ENCODE data around the gene PKNOX2. TPM values are rescaled to one million over a fixed set of nuclear protein-coding genes. Genes with fewer than 3 reads are reported as not detected.

The PKNOX2 gene
- total RNA-seq, 4 donors from 2014 or later = 0.40 to 5.9 (median 1.1) TPM; not detected in 1

DNA sequence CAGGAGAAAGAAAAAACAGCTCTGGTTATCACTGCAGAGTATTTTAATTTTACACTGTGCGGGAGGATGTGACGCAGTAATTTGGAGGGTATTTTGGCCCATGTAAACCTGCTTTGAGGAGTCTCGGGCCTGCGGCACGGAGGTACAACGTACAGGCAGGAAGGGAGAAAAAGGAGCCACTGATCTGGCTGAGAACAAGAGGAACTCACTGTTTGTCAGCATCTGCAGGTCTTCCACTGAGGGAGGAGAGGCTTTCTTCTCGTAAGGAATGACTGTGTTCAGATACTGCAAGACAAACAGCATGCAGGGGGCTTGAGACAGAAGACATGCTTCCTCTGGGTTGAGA lies 287.5 kb downstream of the PKNOX2 start:
- TF ChIP-seq, protein P1, sequence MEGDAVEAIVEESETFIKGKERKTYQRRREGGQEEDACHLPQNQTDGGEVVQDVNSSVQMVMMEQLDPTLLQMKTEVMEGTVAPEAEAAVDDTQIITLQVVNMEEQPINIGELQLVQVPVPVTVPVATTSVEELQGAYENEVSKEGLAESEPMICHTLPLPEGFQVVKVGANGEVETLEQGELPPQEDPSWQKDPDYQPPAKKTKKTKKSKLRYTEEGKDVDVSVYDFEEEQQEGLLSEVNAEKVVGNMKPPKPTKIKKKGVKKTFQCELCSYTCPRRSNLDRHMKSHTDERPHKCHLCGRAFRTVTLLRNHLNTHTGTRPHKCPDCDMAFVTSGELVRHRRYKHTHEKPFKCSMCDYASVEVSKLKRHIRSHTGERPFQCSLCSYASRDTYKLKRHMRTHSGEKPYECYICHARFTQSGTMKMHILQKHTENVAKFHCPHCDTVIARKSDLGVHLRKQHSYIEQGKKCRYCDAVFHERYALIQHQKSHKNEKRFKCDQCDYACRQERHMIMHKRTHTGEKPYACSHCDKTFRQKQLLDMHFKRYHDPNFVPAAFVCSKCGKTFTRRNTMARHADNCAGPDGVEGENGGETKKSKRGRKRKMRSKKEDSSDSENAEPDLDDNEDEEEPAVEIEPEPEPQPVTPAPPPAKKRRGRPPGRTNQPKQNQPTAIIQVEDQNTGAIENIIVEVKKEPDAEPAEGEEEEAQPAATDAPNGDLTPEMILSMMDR (IDR thresholded peaks at IDR 0.05) = no peak
- no peak for TF ChIP-seq POLR2A (IDR thresholded peaks at IDR 0.05)
- DNase-seq = no peak
- peak overlapping the region in 2 of 4 donors; percentile 14 to 42 for H3K27ac ChIP-seq
- H3K36me3 ChIP-seq = no peaks in the 10 kb centered on the region
- 79 to 95% methylated on average over 5 to 6 of the region's 7 CpGs for WGBS, 2 donors
- intact Hi-C loops (cut with DNase I) = no loop called here
- peaks cover 0 to 16% (median 10%) of the 10 kb centered on the region in 3 donors for H3K4me1 ChIP-seq
- H3K9me3 ChIP-seq = no peaks in the 10 kb centered on the region
- no peak overlapping the region for H3K4me3 ChIP-seq
- H3K27me3 ChIP-seq = no peaks in the 10 kb centered on the region

DNA sequence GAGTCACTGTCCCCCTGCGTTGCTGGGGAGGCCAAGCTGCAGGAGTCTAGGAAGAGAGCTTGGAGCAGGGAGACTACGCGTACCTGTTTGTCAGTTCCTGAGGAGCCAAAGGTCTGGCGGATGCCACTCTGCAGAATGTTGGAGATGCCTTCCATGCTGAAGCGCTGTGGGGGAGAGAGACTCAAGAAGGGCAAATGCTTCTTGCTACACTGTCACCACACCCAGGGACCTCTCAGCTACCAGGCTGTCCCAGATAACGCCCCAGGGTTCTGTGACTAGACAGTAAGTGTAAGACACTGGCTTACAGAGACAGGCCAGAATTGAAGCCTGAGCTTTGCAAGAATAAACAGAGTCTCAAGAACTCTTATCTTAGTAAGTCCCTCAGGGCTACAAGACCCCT lies 289.5 kb downstream of the PKNOX2 start:
- no peak for DNase-seq
- no peaks in the 10 kb centered on the region for H3K27me3 ChIP-seq
- no peak overlapping the region for H3K27ac ChIP-seq
- WGBS, 2 donors = 82 to 90% methylated on average over 5 to 6 of the region's 6 CpGs
- intact Hi-C loops (cut with DNase I) = no loop called here
- no peaks in the 10 kb centered on the region for H3K9me3 ChIP-seq
- peaks cover 0 to 25% (median 10%) of the 10 kb centered on the region in 3 donors for H3K4me1 ChIP-seq
- no peaks in the 10 kb centered on the region for H3K36me3 ChIP-seq
- TF ChIP-seq, protein P1 (IDR thresholded peaks at IDR 0.05) = no peak
- no peak for TF ChIP-seq POLR2A (IDR thresholded peaks at IDR 0.05)
- no peak overlapping the region for H3K4me3 ChIP-seq

DNA sequence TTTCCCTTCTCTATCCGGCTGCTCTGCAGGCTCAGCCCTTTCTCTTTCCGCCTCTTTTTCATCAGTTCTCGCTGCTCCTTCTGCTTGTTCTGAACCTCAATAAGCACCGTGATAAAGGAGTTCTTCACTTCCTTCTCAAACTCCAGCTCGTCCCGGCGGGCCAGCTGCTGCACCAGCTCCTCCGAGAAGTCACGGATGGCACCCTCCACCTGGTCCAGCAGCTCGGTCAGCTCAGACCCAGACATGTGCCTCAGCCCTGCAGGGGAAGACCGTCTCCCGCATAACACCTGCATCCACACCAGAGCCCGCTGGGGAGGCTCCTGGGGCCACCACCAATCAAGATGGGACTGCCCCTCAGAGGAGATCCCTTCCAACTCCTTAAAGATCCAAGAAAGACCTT lies 291.3 kb downstream of the PKNOX2 start:
- H3K4me3 ChIP-seq = no peak overlapping the region
- DNase-seq = no peak
- no peaks in the 10 kb centered on the region for H3K27me3 ChIP-seq
- no peaks in the 10 kb centered on the region for H3K36me3 ChIP-seq
- intact Hi-C loops (cut with DNase I) = no loop called here
- WGBS, 2 donors = 88 to 89% methylated on average over 10 to 12 of the region's 13 CpGs
- no peaks in the 10 kb centered on the region for H3K9me3 ChIP-seq
- H3K27ac ChIP-seq = no peak overlapping the region
- no peak for TF ChIP-seq POLR2A (IDR thresholded peaks at IDR 0.05)
- TF ChIP-seq, protein P1 (IDR thresholded peaks at IDR 0.05) = no peak
- peaks cover 0 to 25% (median 10%) of the 10 kb centered on the region in 3 donors for H3K4me1 ChIP-seq

DNA sequence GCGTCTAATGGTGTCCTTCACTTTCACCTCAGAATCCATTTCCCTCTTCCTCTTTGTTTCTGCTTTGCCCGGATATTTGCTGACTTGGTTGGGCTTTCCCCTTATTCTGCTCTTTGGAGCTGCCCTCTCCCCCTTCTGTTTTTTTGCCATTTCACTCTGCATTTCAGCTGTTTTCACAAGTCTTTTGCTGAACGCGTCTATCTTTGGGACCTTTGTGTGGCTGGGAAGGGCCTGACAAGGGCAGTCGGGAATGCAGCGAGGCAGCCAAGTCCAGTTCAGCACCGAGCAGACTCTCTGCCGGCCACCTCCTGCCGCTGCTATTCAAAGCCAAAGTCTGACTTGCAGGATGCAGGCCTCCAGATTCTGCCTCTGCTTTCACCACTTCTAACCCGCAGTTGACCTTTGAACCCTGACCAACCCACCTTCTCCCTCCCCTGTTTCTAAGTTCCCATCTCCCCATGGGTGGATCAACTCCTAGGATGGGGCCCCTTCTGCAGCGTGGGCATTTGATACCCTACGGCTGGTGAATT lies 293.3 kb downstream of the PKNOX2 start:
- no peaks in the 10 kb centered on the region for H3K27me3 ChIP-seq
- H3K36me3 ChIP-seq = no peaks in the 10 kb centered on the region
- intact Hi-C loops (cut with DNase I) = no loop called here
- DNase-seq = no peak
- no peak overlapping the region for H3K4me3 ChIP-seq
- no peak for TF ChIP-seq POLR2A (IDR thresholded peaks at IDR 0.05)
- TF ChIP-seq, protein P1 (IDR thresholded peaks at IDR 0.05) = no peak
- no peaks in the 10 kb centered on the region for H3K9me3 ChIP-seq
- peaks cover 0 to 9% (median 0%) of the 10 kb centered on the region in 3 donors for H3K4me1 ChIP-seq
- WGBS, 2 donors = 51 to 73% methylated on average over 12 of the region's 12 CpGs
- H3K27ac ChIP-seq = peak overlapping the region in 1 of 4 donors; percentile 6

DNA sequence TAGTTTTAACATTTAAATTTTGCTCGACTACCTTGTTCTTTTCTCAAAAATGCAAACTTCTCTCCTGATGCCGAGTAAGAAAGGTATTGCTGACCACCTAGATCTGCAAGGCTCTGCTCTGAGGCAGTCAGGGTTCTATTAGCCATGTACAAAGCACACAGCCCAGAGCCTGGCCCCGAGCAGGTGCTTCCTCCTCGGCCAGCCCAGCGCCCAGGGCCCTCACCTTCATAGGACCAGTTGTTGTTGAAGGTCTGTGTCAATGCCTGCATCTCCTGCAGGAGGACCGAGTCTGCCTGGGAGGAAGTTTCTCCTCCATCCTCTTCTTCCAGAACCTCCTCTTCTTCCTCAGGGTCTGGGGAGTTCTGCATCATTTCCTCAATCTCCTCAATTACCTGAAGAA lies 295.7 kb downstream of the PKNOX2 start:
- WGBS, 2 donors = 78 to 81% methylated on average over 3 to 4 of the region's 6 CpGs
- peaks cover 0 to 9% (median 0%) of the 10 kb centered on the region in 3 donors for H3K4me1 ChIP-seq
- TF ChIP-seq, protein P1 (IDR thresholded peaks at IDR 0.05) = no peak
- no peak for TF ChIP-seq POLR2A (IDR thresholded peaks at IDR 0.05)
- no peak for DNase-seq
- no peaks in the 10 kb centered on the region for H3K27me3 ChIP-seq
- H3K36me3 ChIP-seq = no peaks in the 10 kb centered on the region
- H3K9me3 ChIP-seq = no peaks in the 10 kb centered on the region
- intact Hi-C loops (cut with DNase I) = no loop called here
- H3K27ac ChIP-seq = no peak overlapping the region
- no peak overlapping the region for H3K4me3 ChIP-seq

Measured in esophagus squamous epithelium (tissue), 5 donors.